ENCODE data around the gene SIMC1. TPM values are rescaled to one million over a fixed set of nuclear protein-coding genes. Genes with fewer than 3 reads are reported as not detected.

Gene SIMC1
- total RNA-seq, 2 donors from 2014 or later: 15.9 to 57.9 TPM

DNA sequence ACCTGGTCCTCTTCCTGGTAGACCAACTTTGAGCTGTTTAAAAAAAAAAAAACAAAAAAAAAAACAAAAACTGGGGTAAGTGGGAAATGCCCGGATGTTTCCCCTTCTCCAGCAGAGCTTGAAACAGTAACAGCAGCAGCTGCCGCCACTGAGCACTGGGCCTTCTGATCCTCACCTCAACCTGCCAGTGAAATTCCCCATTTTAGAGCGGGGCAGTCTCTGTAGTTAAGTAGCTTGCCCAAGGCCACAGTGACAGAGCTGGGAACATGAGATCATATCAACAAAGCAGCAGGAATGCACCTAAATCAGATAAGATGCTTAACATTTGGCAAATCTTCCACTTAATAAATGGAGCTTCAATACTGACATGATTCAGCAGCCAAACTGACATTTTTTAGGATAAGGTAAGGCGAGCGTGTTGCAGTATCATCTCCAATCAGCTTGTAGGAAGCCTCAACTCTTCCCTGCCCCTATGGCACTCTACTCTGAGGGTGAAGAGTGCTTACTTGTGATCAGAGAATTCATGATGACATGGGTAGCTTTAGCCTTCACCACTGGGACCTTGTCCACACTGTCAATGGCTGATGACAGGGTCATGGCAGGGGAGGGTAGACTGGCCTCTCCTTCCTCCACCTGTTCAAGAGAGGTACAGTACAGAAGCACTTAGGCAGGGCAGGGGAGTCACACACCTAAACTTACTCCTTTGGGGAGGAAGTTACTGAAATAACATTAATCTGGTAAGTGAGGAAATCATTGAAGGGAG is 114.1 kb downstream of the SIMC1 start:
- Histone ChIP-seq H3K4me3 (no peak overlapping the region), H3K9me3 (no peaks in the 10 kb centered on the region), H3K27me3 (replicated peaks; ENCODE audit: insufficient read depth) (no peaks in the 10 kb centered on the region), H3K27ac (no peak overlapping the region), H3K36me3 (peaks cover 9 to 18% of the 10 kb centered on the region in 2 donors), H3K4me1 (replicated peaks) (no peaks in the 10 kb centered on the region)
- no peak for DNase-seq (ENCODE audit: low spot score)
- WGBS: 81% methylated on average over 5 of the region's 5 CpGs
- intact Hi-C loops (cut with DNase I): no loop called here
- TF ChIP-seq POLR2A (IDR thresholded peaks at IDR 0.05) (no peak), CTCF (IDR thresholded peaks at IDR 0.05) (no peak), POLR2AphosphoS5 (IDR thresholded peaks at IDR 0.05) (no peak)

DNA sequence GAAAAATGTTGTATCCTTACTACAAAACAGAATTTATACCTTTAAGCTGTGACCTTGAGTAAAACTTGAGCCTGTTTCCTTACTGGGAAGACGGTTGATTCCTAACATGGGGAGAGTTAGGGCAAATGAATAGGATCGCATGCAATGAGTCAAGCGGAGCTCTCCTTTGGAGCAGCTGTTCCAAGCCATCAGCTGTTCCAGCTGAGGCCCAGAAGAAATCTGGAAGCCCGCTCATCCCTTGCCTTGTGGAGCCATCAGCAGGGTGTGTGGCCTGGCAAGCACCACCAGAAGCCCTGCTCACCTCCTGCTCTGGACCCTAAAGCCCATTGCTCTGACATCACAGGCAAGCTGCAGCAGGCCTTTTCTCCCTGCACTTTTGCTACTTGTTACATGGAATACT is 115.3 kb downstream of the SIMC1 start:
- Histone ChIP-seq H3K9me3 (no peaks in the 10 kb centered on the region), H3K4me1 (replicated peaks) (peaks cover 4% of the 10 kb centered on the region), H3K27ac (no peak overlapping the region), H3K27me3 (replicated peaks; ENCODE audit: insufficient read depth) (no peaks in the 10 kb centered on the region), H3K4me3 (no peak overlapping the region), H3K36me3 (peaks cover 0 to 9% of the 10 kb centered on the region in 2 donors)
- DNase-seq (ENCODE audit: low spot score): no peak
- no peak for TF ChIP-seq CTCF (IDR thresholded peaks at IDR 0.05)
- no peak for TF ChIP-seq POLR2AphosphoS5 (IDR thresholded peaks at IDR 0.05)
- no peak for TF ChIP-seq POLR2A (IDR thresholded peaks at IDR 0.05)
- 97% methylated on average over 4 of the region's 4 CpGs for WGBS
- intact Hi-C loops (cut with DNase I): no loop called here

DNA sequence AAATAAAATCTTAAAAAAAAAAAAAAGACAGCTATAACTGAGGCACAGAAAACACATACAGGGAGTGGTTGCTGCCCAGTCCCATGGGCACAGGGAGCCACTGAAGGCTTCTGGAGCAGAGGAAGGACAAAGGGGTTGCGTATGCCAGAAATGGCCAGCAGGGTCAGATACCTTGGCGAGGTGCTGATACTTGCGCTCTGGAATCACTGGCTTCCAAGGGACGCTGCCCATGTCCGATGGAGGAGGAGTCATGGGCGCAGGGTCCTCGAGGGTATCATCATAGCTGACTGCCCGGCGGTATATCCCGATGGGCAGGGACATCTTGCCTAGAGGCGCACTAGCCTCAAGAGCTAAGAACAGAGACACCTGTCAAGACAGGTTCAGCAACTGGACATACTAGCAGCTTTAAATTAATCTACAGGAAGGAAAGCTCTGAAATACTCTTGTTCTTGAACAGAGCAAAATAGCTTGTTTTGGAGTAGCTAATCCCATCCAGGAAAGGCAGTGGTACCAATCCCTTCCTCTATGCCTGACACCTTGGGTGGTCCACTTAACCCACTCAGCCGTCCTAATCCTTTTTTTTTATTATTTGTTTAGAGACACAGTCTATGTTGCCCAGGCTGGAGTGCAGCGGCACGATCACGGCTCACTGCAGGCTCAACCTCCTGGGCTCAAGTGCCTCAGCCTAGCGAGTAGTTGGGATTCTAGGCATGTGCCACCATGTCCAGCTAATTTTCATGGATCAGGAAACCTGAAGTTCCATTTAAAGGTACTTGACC is 117.4 kb downstream of the SIMC1 start:
- intact Hi-C loops (cut with DNase I): no loop called here
- Histone ChIP-seq H3K4me1 (replicated peaks) (peaks cover 4% of the 10 kb centered on the region), H3K36me3 (peaks cover 0 to 5% of the 10 kb centered on the region in 2 donors), H3K9me3 (no peaks in the 10 kb centered on the region), H3K4me3 (no peak overlapping the region), H3K27ac (no peak overlapping the region), H3K27me3 (replicated peaks; ENCODE audit: insufficient read depth) (no peaks in the 10 kb centered on the region)
- DNase-seq (ENCODE audit: low spot score): no peak
- 85% methylated on average over 16 of the region's 16 CpGs for WGBS
- no peak for TF ChIP-seq POLR2A (IDR thresholded peaks at IDR 0.05)

DNA sequence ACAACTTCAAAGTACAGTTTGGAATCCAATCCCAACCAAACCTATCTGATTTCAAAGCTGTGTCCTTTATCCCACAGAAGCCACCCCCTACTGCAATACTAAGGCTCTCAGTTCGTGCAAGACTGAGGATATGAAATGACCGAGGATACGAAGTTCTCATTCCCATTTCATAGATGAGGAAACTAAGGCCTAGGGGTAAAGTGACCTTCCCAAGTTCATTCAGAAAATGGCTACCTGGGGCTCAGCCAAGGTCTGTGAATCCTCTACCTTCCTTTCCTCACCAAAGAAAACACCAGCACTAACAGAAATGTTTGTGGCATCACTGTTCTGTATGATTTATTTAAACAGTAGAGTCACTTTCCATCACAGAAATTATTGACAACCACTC is 117.9 kb downstream of the SIMC1 start:
- no peak for TF ChIP-seq CTCF (IDR thresholded peaks at IDR 0.05)
- no peak for TF ChIP-seq POLR2AphosphoS5 (IDR thresholded peaks at IDR 0.05)
- no peak for TF ChIP-seq POLR2A (IDR thresholded peaks at IDR 0.05)
- intact Hi-C loops (cut with DNase I): no loop called here
- H3K4me3 ChIP-seq: no peak overlapping the region
- WGBS: 92% methylated on average over 3 of the region's 3 CpGs
- H3K9me3 ChIP-seq: no peaks in the 10 kb centered on the region
- H3K36me3 ChIP-seq: peaks cover 0 to 5% of the 10 kb centered on the region in 2 donors
- no peak overlapping the region for H3K27ac ChIP-seq
- H3K4me1 ChIP-seq (replicated peaks): peaks cover 4% of the 10 kb centered on the region
- H3K27me3 ChIP-seq (replicated peaks; ENCODE audit: insufficient read depth): no peaks in the 10 kb centered on the region
- no peak for DNase-seq (ENCODE audit: low spot score)

- no peak for TF ChIP-seq CTCF (IDR thresholded peaks at IDR 0.05)
- no peak for TF ChIP-seq POLR2AphosphoS5 (IDR thresholded peaks at IDR 0.05)
- TF ChIP-seq POLR2A (IDR thresholded peaks at IDR 0.05): no peak
- no peak for DNase-seq (ENCODE audit: low spot score)
- intact Hi-C loops (cut with DNase I): no loop called here
- WGBS: 33% methylated on average over 4 of the region's 4 CpGs
- H3K9me3 ChIP-seq: no peaks in the 10 kb centered on the region
- no peaks in the 10 kb centered on the region for H3K36me3 ChIP-seq
- no peak overlapping the region for H3K27ac ChIP-seq
- no peak overlapping the region for H3K4me3 ChIP-seq
- H3K4me1 ChIP-seq (replicated peaks): peaks cover 4% of the 10 kb centered on the region
- H3K27me3 ChIP-seq (replicated peaks; ENCODE audit: insufficient read depth): no peaks in the 10 kb centered on the region
Measured at GRCh38 chr5:176359658-176360057, 121.4 kb downstream of the SIMC1 start.

Measured in prostate gland (tissue), 2 donors.